Small intestine (tissue), 7 donors: ENCODE data around the gene CAPZB. TPM values are rescaled to one million over a fixed set of nuclear protein-coding genes. Genes with fewer than 3 reads are reported as not detected.

Experiments
- DNase-seq, 2 donors: peaks; one replicate each; pipeline versions ENCODE4 v3.0.0 to v3.0.0-alpha.2; 2013
- FAIRE-seq: peaks from 2 replicates; lab custom pipeline; 2012; peaks lifted over from hg19 to GRCh38; lab: Jason Lieb, UNC
- H3K27ac ChIP-seq, 3 donors: one replicate each; pipeline ENCODE4 v1.5.1; 2013; ENCODE audit warnings: low read length in 2 of 3, mild to moderate bottlenecking in 2 of 3, control low read depth in 1 of 3, inconsistent platforms in 1 of 3, low read depth in 1 of 3, moderate library complexity in 1 of 3
- H3K27me3 ChIP-seq, 3 donors: one replicate each; pipeline ENCODE4 v1.6.1; 2013; ENCODE audit warnings: low read length in 3 of 3, inconsistent platforms in 1 of 3; ENCODE audit not compliant: control insufficient read depth in 3 of 3, insufficient read depth in 3 of 3
- H3K36me3 ChIP-seq, 3 donors: one replicate each; pipeline ENCODE4 v1.6.1; 2013; ENCODE audit warnings: low read length in 3 of 3, inconsistent platforms in 1 of 3, low read depth in 1 of 3, mild to moderate bottlenecking in 1 of 3, moderate library complexity in 1 of 3; ENCODE audit not compliant: control insufficient read depth in 3 of 3, insufficient read depth in 2 of 3
- H3K4me1 ChIP-seq, 3 donors: one replicate each; pipeline ENCODE4 v1.6.1; 2013; ENCODE audit warnings: low read length in 2 of 3, inconsistent platforms in 1 of 3, low read depth in 1 of 3, mild to moderate bottlenecking in 1 of 3, moderate library complexity in 1 of 3; ENCODE audit not compliant: control insufficient read depth in 3 of 3, insufficient read depth in 2 of 3
- H3K4me3 ChIP-seq, 3 donors: one replicate each; pipeline ENCODE4 v1.5.1; 2013; ENCODE audit warnings: low read length in 3 of 3, control low read depth in 1 of 3, inconsistent platforms in 1 of 3, low read depth in 1 of 3, mild to moderate bottlenecking in 1 of 3, moderate library complexity in 1 of 3
- H3K9me3 ChIP-seq, 2 donors: one replicate each; pipeline ENCODE4 v1.6.1; 2013; ENCODE audit warnings: low read depth in 1 of 2, low read length in 1 of 2; ENCODE audit not compliant: control insufficient read depth in 2 of 2, insufficient read depth in 1 of 2
- WGBS, 3 donors: extraction: QIAGEN DNeasy Blood & Tissue Kit; methylation state at CpG; one replicate each; pipeline ENCODE4 v1.1.7; 2013; 5-methylcytosine and 5-hydroxymethylcytosine counted together
- polyA plus RNA-seq, 4 donors: library from polyadenylated mRNA; stranded (reverse) in 3 of 4; unstranded in 1 of 4; fragments of 200-250 nt in 3 of 4; fragments of 120-200 nt in 1 of 4; gene quantifications; one replicate each; pipeline versions ENCODE4 v1.2.1 to v1.2.3, GENCODE V29; 2013
- donor health status: healthy with polysubstance abuse.
- donor health status: control.
- donor health status: control.
- donor health status: Bipolar disorder and iron deficiency.
- donor health status: healthy.

CAPZB gene
- polyA plus RNA-seq, 4 donors = 245 to 292 (median 276) TPM

DNA sequence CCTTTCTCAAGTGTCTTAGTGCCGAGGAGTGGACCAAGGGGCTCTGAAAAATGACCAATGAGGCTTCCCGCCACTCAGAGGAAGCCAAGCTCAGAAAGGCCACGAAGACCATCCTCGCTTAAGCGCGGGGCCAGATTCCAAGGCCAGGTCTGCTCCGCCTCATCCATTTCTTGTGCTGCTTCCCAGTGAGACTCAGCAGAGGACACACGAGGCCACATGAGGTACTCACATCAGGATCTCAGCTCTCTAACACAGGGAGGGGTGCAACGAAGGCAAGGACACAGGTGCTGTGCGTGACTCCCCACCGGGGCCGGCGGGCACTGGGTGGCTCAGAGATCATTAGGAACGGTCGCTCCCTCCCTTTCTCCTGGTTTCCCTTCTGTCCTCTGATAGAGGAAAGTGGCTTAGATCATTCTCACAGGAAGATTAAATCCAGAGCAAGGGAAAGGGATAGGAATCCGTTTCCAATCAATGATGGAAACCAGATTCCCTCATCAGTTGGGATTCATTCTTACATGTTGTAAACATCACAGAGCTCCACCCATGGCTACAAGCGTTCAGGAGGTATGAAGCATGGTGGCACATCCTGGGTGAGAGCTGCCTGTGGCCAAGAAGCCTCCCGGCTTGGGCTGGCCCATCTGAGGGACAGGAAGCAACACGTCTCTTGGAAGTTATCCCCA, 46.7 kb downstream of the CAPZB start:
- WGBS, 3 donors = 59 to 81% (median 79%) methylated on average over 19 of the region's 19 CpGs
- FAIRE-seq (no peak), DNase-seq (no peak)
- Histone ChIP-seq H3K4me3 (no peak overlapping the region), H3K27ac (peak overlapping the region; percentile 8 to 94 (median 38)), H3K36me3 (peaks cover 0 to 45% (median 3%) of the 10 kb centered on the region in 3 donors), H3K4me1 (peaks cover 4 to 42% (median 35%) of the 10 kb centered on the region in 3 donors), H3K27me3 (no peaks in the 10 kb centered on the region), H3K9me3 (no peaks in the 10 kb centered on the region)

DNA sequence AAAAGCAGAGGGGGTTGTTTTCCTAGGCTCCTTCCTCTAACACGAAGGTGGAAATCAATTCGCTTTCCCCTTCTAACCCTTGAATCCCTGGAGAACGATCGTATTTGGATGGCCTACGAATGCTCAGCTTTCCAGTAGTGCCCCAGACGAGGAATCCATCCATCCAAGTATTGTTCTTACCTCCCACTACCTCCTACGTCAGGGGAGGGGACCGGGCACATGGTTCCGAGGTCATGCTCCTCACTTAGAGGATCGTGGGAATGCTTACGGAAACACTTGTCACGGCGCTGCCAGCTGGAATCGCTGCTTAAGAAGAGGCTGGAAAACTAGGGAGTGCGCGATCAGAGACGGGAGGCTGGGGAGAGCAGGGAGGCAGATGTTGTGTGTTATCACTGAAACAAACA, 47.4 kb downstream of the CAPZB start:
- no peak for DNase-seq
- Histone ChIP-seq H3K27ac (peak overlapping the region in 2 of 3 donors; percentile 8 to 94), H3K36me3 (peaks cover 0 to 43% (median 3%) of the 10 kb centered on the region in 3 donors), H3K27me3 (no peaks in the 10 kb centered on the region), H3K4me3 (no peak overlapping the region), H3K4me1 (peaks cover 4 to 42% (median 35%) of the 10 kb centered on the region in 3 donors), H3K9me3 (no peaks in the 10 kb centered on the region)
- no peak for FAIRE-seq
- WGBS, 3 donors = 62 to 92% (median 88%) methylated on average over 17 of the region's 17 CpGs

DNA sequence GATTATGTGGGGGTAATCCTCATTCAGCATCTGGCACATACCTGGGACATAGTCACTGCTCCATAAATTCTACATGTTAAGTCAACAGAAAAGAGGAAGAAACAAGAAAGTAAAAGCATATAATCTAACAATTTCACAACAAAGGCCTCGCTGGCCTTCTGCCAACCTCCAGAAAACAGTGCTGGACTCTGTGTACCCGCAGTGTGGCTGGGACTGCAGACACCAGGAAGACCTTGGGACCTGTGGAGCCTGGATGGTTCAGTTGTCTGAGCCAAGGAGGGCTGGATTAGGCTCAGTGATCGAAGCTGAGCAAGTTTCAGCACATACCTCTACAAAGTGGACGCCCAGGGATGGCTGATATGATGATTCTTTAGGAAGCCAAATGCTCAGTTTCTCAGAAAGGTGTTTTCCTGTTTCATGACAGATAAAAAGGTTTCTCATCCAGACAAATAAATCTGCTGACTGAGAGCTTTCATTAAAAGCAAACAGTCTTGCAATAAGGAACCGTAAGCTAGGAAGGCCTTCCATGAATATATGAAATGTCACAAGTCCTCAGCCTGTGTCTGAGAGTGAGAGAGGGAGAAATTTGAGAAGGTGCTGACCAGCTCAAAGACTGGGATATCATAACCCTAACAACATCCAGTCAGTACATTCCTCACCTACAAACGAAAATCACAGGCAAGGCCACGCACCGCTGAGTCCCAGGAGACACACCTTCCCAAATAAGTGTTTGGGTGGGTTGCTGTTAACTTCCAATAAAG, 48.4 kb downstream of the CAPZB start:
- Histone ChIP-seq H3K4me3 (no peak overlapping the region), H3K27me3 (no peaks in the 10 kb centered on the region), H3K4me1 (peaks cover 4 to 40% (median 35%) of the 10 kb centered on the region in 3 donors), H3K9me3 (no peaks in the 10 kb centered on the region), H3K27ac (peak overlapping the region; percentile 8 to 94 (median 45)), H3K36me3 (peaks cover 0 to 38% (median 3%) of the 10 kb centered on the region in 3 donors)
- DNase-seq (peak; percentile 45 to 87), FAIRE-seq (no peak)
- 38 to 50% (median 40%) methylated on average over 8 of the region's 8 CpGs for WGBS, 3 donors

DNA sequence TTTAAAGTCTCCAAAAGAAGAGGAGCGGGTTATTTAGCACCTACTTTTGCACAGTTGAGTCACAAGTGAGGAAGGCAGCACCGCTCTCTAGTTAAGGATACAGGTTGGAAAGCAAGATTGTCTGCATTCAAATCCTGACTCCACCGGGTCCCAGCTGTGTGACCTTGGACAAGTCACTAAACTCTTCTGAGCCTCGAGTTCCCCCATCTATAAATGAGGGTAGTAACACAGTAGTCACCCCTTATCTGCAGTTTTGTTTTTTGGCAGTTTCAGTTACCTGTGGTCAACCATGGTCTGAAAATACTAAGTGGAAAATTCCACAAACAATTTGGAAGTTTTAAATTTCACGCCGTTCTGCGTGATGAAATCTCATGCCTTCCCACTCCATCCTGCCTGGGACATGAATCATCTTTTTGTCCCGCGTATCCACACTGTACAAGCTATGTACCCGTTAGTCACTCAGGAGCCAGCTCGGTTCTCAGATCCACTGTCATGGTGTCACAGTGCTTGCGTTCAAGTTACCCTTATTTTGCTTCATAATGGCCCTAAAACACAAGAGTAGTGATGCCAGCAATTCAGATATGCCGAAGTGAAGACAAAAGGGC, 49.4 kb downstream of the CAPZB start:
- peaks cover 0 to 35% (median 3%) of the 10 kb centered on the region in 3 donors for H3K36me3 ChIP-seq
- H3K4me3 ChIP-seq = no peak overlapping the region
- no peaks in the 10 kb centered on the region for H3K9me3 ChIP-seq
- FAIRE-seq (no peak), DNase-seq (no peak)
- no peaks in the 10 kb centered on the region for H3K27me3 ChIP-seq
- peaks cover 4 to 42% (median 35%) of the 10 kb centered on the region in 3 donors for H3K4me1 ChIP-seq
- peak overlapping the region in 2 of 3 donors; percentile 11 to 94 for H3K27ac ChIP-seq
- 74 to 81% (median 78%) methylated on average over 13 of the region's 13 CpGs for WGBS, 3 donors

DNA sequence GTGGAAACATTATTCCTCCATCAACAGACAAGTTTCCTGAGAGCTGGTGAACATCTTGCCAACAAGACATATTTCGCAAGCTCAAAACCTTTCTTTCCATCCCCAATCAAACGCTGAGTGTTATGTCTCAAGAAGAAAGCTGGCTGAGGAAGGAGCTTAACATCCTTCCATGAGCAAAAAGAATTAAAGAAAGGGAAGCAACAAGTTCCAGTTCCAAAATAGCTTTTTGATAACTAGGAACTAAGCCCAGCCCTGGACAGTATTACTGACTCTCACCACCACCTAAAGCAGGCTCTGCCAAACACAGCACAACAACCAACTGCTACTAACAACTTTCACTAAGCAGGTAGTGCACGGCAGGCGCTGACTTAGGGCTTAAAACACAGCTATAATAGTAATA, 50.2 kb downstream of the CAPZB start:
- WGBS, 3 donors = 58 to 70% (median 68%) methylated on average over 4 of the region's 4 CpGs
- FAIRE-seq = no peak
- no peak for DNase-seq
- Histone ChIP-seq H3K27me3 (no peaks in the 10 kb centered on the region), H3K36me3 (peaks cover 0 to 37% (median 3%) of the 10 kb centered on the region in 3 donors), H3K9me3 (no peaks in the 10 kb centered on the region), H3K27ac (peak overlapping the region in 2 of 3 donors; percentile 11 to 94), H3K4me3 (no peak overlapping the region), H3K4me1 (peaks cover 4 to 47% (median 40%) of the 10 kb centered on the region in 3 donors)

DNA sequence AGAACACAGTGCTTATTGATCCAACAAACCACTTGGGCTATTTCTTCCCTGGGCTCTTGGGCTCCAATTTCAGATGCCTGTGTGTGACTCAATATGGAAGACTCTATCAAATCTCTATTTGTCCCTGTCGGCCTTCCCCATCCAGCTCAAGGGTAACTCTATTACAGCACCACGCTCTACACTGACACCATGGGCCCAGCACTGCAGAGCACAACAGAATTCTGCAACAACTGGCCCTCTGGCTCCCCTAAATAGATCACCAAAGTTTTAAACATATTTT, 51.7 kb downstream of the CAPZB start:
- Histone ChIP-seq H3K9me3 (no peaks in the 10 kb centered on the region), H3K36me3 (peaks cover 0 to 30% (median 3%) of the 10 kb centered on the region in 3 donors), H3K27me3 (no peaks in the 10 kb centered on the region), H3K27ac (peak overlapping the region in 2 of 3 donors; percentile 8 to 94), H3K4me3 (no peak overlapping the region), H3K4me1 (peaks cover 6 to 51% (median 39%) of the 10 kb centered on the region in 3 donors)
- FAIRE-seq (no peak), DNase-seq (no peak)
- WGBS, 3 donors = 62 to 84% (median 69%) methylated on average over 2 of the region's 2 CpGs

DNA sequence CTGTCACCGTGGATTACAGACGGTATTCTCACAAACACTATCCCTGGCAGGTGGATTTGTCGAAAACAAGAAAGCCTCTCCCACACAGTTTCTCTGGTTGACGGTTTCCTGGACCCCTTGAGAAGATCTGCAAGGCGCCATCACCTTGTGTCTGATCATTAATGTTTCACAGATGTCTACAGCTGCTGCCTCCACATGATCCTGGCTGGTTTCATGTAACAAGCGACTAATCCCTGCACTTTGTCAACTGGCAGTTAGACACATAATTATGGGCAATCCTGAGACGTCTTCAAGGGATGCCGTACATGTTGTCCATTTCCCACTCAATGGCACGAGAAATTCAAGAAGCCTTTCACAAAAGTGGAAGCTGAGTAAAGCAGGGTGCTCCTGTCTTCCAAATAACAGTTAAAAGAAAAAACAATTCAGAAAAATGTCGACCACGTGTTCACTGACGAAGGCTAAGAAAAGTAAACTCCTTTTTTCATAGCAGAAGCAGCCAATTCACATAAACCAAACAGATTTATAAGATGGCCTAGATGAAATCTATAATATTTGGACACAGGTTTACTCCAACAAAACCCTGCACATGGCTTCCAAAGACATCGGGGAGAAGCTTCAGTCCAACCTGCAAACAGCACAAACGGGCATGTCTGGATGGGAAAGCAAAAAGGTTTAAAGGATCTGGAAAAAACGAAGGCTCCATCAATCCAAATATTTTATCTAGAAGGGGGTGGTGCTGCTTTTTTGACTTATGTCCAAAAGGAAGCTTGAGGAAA, 52.2 kb downstream of the CAPZB start:
- DNase-seq = no peak
- FAIRE-seq = no peak

More for the DNA sequence above, 52.2 kb downstream of the CAPZB start:
- 64 to 76% (median 73%) methylated on average over 15 of the region's 15 CpGs for WGBS, 3 donors
- Histone ChIP-seq H3K36me3 (peaks cover 0 to 28% (median 3%) of the 10 kb centered on the region in 3 donors), H3K9me3 (no peaks in the 10 kb centered on the region), H3K27ac (peak overlapping the region in 2 of 3 donors; percentile 8 to 94), H3K4me1 (peaks cover 6 to 45% (median 34%) of the 10 kb centered on the region in 3 donors), H3K27me3 (no peaks in the 10 kb centered on the region), H3K4me3 (no peak overlapping the region)
